ENCODE results near the gene MIAT.

MIAT gene

GRCh38 chr22:26669060-26669481, 11.7 kb downstream of the MIAT start:
- no peak for DNase-seq (ENCODE audit: low read depth, low spot score)

- no peak for DNase-seq (ENCODE audit: low read depth, low spot score)
Observed at GRCh38 chr22:26670459-26670858, 13.1 kb downstream of the MIAT start.

GRCh38 chr22:26671317-26672059, 14.1 kb downstream of the MIAT start:
- DNase-seq (ENCODE audit: low read depth, low spot score): no peak

- DNase-seq (ENCODE audit: low read depth, low spot score): no peak
Observed at GRCh38 chr22:26672060-26672471, 14.7 kb downstream of the MIAT start.

- DNase-seq (ENCODE audit: low read depth, low spot score): peak; percentile 78
Observed at GRCh38 chr22:26672590-26673468, 15.4 kb downstream of the MIAT start.

DNA sequence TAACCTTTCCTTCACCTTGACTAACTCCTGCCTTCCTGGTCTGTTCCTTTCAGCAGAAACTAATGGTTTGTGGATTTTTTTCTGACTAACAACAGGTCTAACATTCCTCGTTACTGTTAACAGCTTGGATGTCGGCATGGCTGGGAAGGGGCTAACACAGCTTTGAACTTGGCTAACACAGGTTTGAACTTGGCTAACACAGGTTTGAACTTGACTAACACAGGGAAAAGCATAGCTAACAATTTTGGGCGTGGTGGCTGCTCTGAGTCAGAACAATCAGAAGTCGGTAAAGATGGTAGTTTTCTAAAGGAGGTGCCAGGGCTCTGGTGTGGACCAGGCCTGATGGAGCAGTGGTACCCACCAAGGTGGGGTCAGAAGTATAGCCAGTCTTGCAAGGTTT, 16.1 kb downstream of the MIAT start:
- no peak for DNase-seq (ENCODE audit: low read depth, low spot score)

DNA sequence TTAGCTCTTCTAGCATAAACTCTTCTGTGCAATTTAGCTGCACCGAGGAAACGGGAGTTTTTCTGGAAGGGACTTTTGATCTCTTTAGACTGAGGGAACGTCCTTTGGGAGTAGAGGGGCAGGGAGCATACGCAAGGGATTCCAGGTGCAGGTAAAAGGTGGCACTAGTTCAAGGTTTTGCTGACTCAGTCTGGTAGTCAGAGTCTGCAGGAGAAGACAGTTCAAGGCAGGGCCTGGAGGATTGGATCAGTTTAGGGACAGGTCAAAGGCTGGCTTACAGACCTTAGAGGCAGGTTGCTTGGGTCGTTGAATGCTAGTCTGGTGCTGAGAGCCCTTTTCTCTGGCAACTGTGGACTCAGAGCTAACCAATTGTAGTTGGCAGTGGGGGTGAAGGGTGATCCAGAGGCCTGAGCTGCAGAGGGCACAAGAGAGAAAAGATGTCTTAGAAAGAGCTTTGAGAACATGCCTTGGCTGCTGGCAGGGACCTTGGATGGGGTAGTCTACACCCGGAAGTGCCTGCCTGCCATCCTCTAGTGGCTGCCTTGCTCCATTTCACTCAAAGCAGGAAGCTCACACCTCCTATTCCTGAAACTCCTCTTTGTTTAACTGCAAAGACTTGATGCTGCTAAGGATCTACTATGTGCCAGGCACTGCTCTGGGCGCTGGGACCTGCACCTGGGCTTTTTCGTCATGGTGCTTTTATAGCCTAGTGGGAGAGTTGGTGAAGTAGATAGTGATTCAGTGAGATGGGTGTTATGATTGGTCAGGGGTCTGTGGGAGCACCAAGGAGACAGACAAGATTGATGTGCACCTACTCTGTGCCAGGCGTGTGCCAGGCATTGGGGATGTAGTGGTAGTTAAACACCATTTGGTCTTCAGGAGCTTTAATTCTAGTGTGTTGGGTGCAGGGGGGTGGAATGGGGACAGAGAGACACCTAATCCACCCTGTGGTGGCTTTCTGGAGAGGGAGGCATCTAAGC, 17.1 kb downstream of the MIAT start:
- no peak for DNase-seq (ENCODE audit: low read depth, low spot score)

DNA sequence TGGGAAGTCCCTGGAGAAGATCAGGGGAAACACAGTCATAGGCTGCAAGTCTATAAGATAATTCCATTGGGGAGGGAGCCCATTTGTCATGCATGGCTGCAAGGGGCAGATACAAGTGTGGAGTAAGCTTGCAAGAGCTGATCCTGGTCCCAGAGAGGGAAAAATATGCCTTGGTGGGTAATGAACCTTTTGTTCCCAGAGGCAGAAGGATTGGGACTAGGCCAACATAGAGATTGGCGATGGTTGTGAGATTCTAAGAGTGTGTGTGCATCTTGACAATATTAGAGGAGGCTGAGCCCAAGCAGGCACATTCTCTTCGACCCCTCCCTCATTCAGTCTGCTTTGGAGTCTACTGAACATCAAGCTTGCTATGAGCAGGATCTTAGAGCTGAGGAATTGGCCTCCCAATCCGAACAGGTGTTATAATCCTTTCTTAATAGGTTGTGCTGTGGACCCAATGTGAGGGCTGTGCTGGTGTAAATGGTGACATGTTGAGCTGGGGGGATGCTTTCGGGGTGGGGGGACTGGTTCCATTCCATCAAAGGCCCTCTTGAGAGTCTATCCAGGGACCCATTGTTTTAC, 18.4 kb downstream of the MIAT start:
- no peak for DNase-seq (ENCODE audit: low read depth, low spot score)

DNA sequence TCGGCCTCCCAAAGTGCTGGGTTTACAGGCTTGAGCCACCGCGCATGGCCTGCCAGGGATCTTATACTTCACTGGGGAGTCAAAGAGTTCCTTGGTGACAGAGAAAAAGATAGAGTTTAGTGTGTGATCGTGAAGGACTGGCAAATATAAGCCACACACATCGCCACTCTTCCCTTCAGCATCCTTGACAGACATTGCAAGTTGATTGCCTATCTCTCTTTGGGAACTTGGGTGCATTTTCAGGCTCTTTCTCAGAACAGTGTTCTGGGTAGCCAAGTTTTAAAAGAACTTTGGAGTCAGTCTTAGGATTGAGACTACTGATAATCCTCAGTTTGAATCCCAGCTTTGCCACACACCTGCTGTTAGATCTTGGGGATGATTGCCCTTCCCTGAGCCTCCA, 19.8 kb downstream of the MIAT start:
- no peak for DNase-seq (ENCODE audit: low read depth, low spot score)

DNA sequence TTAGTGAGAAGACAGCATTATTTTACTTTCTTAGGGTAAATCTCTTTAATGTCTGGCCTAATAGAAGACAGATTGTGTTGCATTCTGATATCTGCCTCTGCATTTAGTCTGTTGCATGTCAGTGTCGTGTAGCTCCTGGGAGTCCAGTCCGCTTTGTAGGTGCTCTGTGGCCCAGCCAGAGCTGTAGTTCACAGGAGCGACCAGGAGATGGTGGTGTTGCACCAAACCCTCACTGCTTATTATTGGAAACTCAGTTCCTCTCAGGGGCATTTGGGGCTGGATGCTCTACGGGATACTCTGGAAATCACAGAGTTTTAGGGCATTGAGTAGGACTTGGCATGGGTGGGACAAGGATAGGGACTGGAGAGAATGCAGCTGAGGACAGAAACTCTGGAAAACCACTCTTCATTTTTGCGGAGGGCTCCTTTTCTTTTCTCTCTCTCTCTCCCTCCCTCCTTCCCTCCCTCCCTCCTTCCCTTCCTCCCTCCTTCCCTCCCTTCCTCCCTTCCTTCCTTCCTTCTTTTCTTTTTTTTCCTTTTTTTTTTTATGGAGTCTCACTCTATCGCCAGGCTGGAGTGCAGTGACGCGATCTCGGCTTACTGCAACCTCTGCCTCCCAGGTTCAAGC, 21.7 kb downstream of the MIAT start:
- DNase-seq (ENCODE audit: low read depth, low spot score): no peak

DNA sequence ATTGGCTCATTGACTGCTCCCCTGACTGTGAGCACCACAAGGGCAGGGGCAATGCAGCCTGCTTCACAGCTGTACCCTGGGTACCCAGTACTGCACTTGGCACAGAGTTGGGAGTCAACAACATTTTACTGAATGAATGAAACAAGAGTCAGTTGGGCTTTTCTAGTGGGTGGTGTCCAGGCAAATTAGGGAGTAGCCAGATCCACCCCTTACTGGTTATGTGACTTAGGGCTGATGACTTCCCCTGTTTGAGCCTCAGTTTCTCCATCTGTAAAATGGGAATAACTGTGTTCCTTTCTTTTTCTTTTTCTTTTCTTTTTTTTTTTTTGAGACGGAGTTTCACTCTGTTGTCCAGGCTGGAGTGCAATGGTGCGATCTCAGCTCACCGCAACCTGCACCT, 23.1 kb downstream of the MIAT start:
- DNase-seq (ENCODE audit: low read depth, low spot score): no peak

GRCh38 chr22:26681395-26681821, 24.0 kb downstream of the MIAT start:
- DNase-seq (ENCODE audit: low read depth, low spot score): no peak

- DNase-seq (ENCODE audit: low read depth, low spot score): no peak
Observed at GRCh38 chr22:26684168-26684567, 26.8 kb downstream of the MIAT start.

- no peak for DNase-seq (ENCODE audit: low read depth, low spot score)
Observed at GRCh38 chr22:26685601-26686000, 28.2 kb downstream of the MIAT start.

GRCh38 chr22:26687439-26687838, 30.1 kb downstream of the MIAT start:
- no peak for DNase-seq (ENCODE audit: low read depth, low spot score)

DNA sequence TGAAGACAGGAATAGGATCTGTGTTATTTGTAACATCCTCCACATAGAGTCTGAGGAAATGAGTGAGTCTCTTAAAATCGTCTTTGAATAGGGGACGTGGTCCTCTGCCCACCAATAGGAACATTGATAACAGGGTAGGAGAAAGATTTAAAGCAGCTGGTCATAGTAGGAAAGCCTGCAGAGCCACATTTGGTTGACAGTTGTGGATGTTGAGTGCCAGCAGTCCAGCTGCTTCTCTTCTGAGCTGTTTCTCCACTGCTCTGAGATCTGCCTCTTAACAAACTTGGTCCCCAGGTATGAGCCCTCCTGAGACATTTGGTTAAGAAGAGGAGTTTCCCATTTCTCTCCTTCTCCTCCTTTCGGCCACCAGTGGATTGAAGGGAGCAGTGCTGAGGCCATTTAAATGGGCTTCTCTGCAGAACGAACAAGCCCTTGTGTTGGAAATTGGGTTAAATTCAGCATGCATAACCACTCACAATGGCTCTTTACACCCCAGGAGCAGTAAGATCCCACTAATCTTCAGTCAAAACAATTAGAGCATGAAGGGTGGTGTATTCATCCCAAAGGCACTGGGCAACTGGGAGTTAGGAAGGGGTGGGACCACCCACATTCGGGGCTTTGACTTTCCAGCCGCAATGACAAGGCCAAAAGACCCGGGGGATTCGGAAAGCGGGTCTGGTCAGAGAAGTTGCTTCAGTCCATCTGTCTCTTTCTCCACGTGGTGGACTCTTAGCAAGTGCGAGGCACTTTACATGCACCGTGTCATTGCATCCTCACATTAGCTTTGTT, 32.3 kb downstream of the MIAT start:
- DNase-seq (ENCODE audit: low read depth, low spot score): no peak

DNA sequence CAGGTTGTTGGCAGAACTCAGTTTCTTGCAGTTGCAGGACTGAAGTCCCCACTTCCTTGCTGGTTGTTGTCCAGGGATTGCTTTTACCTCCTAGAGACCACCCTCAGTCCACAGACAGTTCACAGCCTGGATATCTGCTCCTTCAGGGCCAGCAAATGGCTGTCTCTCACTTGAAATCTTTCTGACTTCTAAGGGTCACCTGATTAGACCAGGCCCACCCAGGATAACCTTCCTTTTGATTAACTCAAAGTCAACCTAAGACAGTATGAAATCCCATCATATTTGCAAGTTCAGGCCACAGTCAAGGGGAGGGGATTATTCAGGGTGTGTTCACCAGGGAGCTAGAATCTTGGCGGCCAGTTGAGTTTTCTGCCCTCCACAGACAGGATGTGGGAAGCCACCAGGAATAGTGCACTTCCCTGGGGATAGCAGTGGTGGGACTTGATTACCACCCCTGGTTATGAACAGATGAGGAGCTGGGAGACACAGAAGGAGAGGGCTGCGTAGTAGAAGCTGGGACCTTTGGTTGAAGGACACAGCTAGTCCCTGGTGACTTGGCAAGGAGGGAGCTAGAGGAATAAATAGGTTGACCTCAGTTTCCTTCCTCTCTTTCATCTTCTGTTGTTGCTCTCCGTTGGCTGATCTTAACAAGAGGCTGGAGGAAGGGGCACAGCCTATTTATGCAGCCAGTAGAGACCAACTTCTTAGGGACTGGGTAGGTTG, 33.4 kb downstream of the MIAT start:
- no peak for DNase-seq (ENCODE audit: low read depth, low spot score)

DNA sequence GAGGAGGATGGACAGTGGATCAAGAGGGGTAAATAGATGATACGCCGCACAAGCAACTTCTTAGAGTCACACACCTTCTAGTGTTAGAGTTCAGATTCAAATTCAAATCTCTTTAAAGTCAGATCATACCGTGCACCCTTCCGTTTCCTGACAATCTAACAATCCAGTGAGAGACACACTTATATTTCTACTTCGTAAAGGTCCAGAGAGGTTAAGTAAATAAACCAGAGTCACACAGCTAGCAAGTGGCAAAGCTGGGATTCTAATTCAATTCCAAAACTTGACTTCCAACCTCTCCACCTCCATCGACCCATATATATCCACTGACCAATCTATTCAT, 34.0 kb downstream of the MIAT start:
- DNase-seq (ENCODE audit: low read depth, low spot score): no peak

GRCh38 chr22:26692215-26692614, 34.8 kb downstream of the MIAT start:
- no peak for DNase-seq (ENCODE audit: low read depth, low spot score)

DNA sequence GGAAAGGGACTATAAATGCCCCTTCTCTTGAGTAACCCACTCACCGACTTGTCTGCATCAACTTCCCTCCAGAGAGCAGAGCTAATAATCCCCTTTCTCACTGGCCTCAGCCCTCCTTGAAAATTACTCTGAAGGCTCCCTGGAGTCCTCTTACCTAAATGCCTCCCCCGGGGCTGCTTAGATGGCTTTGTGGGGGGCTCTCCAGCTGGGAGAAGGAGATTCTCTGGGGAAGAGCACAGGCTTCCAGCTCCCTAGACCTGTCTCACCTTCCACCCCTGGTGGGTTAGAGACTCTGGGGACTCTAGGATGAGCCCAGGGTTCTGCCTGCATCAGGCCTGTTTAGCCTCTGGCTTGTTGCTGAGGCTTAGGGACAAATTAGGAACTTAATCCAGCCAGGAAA, 39.8 kb downstream of the MIAT start:
- DNase-seq (ENCODE audit: low read depth, low spot score): no peak

Data from smooth muscle cell of the brain vasculature (primary cell).